ENCODE results near the gene CBLIF. TPM values are rescaled to one million over a fixed set of nuclear protein-coding genes. Genes with fewer than 3 reads are reported as not detected.
A peak's percentile ranks its signal among the peaks of the same experiment; 100 is the strongest.

Gene CBLIF
- total RNA-seq, 1 donor from 2014 or later, result not detected

GRCh38 chr11:59866836-59867235 is 21.5 kb upstream of the CBLIF start:
- no peak overlapping the region for H3K4me3 ChIP-seq (ENCODE audit: low read depth, low read length)
- H3K27me3 ChIP-seq (ENCODE audit: control insufficient read depth, insufficient read depth, low read length), result no peaks in the 10 kb centered on the region
- no peak for TF ChIP-seq CTCF (IDR thresholded peaks at IDR 0.05; ENCODE audit: insufficient read depth, low read length, severe bottlenecking)
- H3K36me3 ChIP-seq (ENCODE audit: control insufficient read depth, insufficient read depth, low read length), result no peaks in the 10 kb centered on the region
- FAIRE-seq, result no peak
- no peak for DNase-seq (ENCODE audit: low read depth)

- FAIRE-seq (no peak), DNase-seq (ENCODE audit: low read depth) (peak; percentile 85)
- H3K27me3 ChIP-seq (ENCODE audit: control insufficient read depth, insufficient read depth, low read length), result no peaks in the 10 kb centered on the region
- TF ChIP-seq CTCF (IDR thresholded peaks at IDR 0.05; ENCODE audit: insufficient read depth, low read length, severe bottlenecking), result peak; percentile 24
- no peaks in the 10 kb centered on the region for H3K36me3 ChIP-seq (ENCODE audit: control insufficient read depth, insufficient read depth, low read length)
- H3K4me3 ChIP-seq (ENCODE audit: low read depth, low read length), result no peak within 1 kb of the TSS
Observed at GRCh38 chr11:59866397-59866796, 21.1 kb upstream of the CBLIF start, which contains the start of gene TCN1. Gene TCN1 (minus strand): TSS chr11:59866487. CDS start chr11:59866470, 17 bp downstream.

- FAIRE-seq, result no peak
- TF ChIP-seq CTCF (IDR thresholded peaks at IDR 0.05; ENCODE audit: insufficient read depth, low read length, severe bottlenecking), result no peak
- peak; percentile 88 for DNase-seq (ENCODE audit: low read depth)
- no peaks in the 10 kb centered on the region for H3K27me3 ChIP-seq (ENCODE audit: control insufficient read depth, insufficient read depth, low read length)
- no peak overlapping the region for H3K4me3 ChIP-seq (ENCODE audit: low read depth, low read length)
- no peaks in the 10 kb centered on the region for H3K36me3 ChIP-seq (ENCODE audit: control insufficient read depth, insufficient read depth, low read length)
Observed at GRCh38 chr11:59865031-59865430, 19.7 kb upstream of the CBLIF start.

- no peak for FAIRE-seq
- no peak for DNase-seq (ENCODE audit: low read depth)
Observed at GRCh38 chr11:59862252-59862651, 17.0 kb upstream of the CBLIF start.

GRCh38 chr11:59859673-59860072 is 14.4 kb upstream of the CBLIF start:
- FAIRE-seq (no peak), DNase-seq (ENCODE audit: low read depth) (no peak)
- Histone ChIP-seq H3K36me3 (ENCODE audit: control insufficient read depth, insufficient read depth, low read length) (no peaks in the 10 kb centered on the region), H3K4me3 (ENCODE audit: low read depth, low read length) (no peak overlapping the region), H3K27me3 (ENCODE audit: control insufficient read depth, insufficient read depth, low read length) (no peaks in the 10 kb centered on the region)
- TF ChIP-seq CTCF (IDR thresholded peaks at IDR 0.05; ENCODE audit: insufficient read depth, low read length, severe bottlenecking), result no peak

More at GRCh38 chr11:59862252-59862651, 17.0 kb upstream of the CBLIF start:
- Histone ChIP-seq H3K27me3 (ENCODE audit: control insufficient read depth, insufficient read depth, low read length) (no peaks in the 10 kb centered on the region), H3K36me3 (ENCODE audit: control insufficient read depth, insufficient read depth, low read length) (no peaks in the 10 kb centered on the region), H3K4me3 (ENCODE audit: low read depth, low read length) (no peak overlapping the region)
- TF ChIP-seq CTCF (IDR thresholded peaks at IDR 0.05; ENCODE audit: insufficient read depth, low read length, severe bottlenecking), result no peak
